SK-N-SH treated with all-trans-retinoic acid at 6 μM for 48 hours (cell line): ENCODE data around the gene EAPP.

ENCODE experiments used
- ATAC-seq: fragments of 200-7000 bp; cut with Tn5 transposase; 3 replicates; pipeline ENCODE4 v1.9.1; 2020; ENCODE audit warnings: mild to moderate bottlenecking, moderate library complexity
- ARNTL ChIP-seq: fragments of 450-650 bp; formaldehyde crosslinking; IDR thresholded peaks from 2 replicates; pipeline ENCODE4 v1.5.0; 2020; ENCODE audit warnings: low read depth, mild to moderate bottlenecking, moderate library complexity, borderline replicate concordance
- BACH2 ChIP-seq: fragments of 250-450 bp; sonication (Bioruptor Pico); IDR thresholded peaks from 2 replicates; pipeline ENCODE4 v1.9.0; 2021; ENCODE audit warnings: mild to moderate bottlenecking, borderline replicate concordance
- CREB5 ChIP-seq: fragments of 250-450 bp; sonication (Bioruptor Pico); IDR thresholded peaks from 2 replicates; pipeline ENCODE4 v1.5.1; 2020; ENCODE audit warnings: low read depth, mild to moderate bottlenecking, moderate library complexity
- ESRRG ChIP-seq: fragments of 250-450 bp; sonication (Bioruptor Pico); IDR thresholded peaks from 2 replicates; pipeline ENCODE4 v1.6.1; 2021; ENCODE audit warnings: mild to moderate bottlenecking
- GLIS3 ChIP-seq: fragments of 250-450 bp; sonication (Bioruptor Pico); IDR thresholded peaks from 2 replicates; pipeline ENCODE4 v1.5.0; 2020; ENCODE audit warnings: mild to moderate bottlenecking, moderate library complexity
- ISL1 ChIP-seq: fragments of 250-450 bp; sonication (Bioruptor Pico); IDR thresholded peaks from 2 replicates; pipeline ENCODE4 v2.1.2; 2022; ENCODE audit warnings: mild to moderate bottlenecking, moderate library complexity
- OSR1 ChIP-seq: fragments of 250-450 bp; sonication (Bioruptor Pico); IDR thresholded peaks from 2 replicates; pipeline ENCODE4 v1.8.0; 2022; ENCODE audit warnings: moderate library complexity, mild to moderate bottlenecking, inconsistent platforms
- POU6F1 ChIP-seq: fragments of 250-450 bp; sonication (Bioruptor Pico); IDR thresholded peaks from 2 replicates; pipeline ENCODE4 v1.8.0; 2021; ENCODE audit warnings: low read depth, mild to moderate bottlenecking, moderate library complexity, borderline replicate concordance
- PPARA ChIP-seq: fragments of 250-450 bp; sonication (Bioruptor Pico); IDR thresholded peaks from 2 replicates; pipeline ENCODE4 v1.5.0; 2020; ENCODE audit warnings: mild to moderate bottlenecking, borderline replicate concordance
- RARB ChIP-seq: fragments of 250-450 bp; sonication (Bioruptor Pico); IDR thresholded peaks from 2 replicates; pipeline ENCODE4 v1.8.0; 2021; ENCODE audit warnings: mild to moderate bottlenecking, moderate library complexity
- SNAI2 ChIP-seq: fragments of 250-450 bp; sonication (Bioruptor Pico); IDR thresholded peaks from 2 replicates; pipeline ENCODE4 v1.5.0; 2020; ENCODE audit warnings: mild to moderate bottlenecking, moderate library complexity
- TSHZ2 ChIP-seq: fragments of 250-450 bp; sonication (Bioruptor Pico); IDR thresholded peaks from 2 replicates; pipeline ENCODE4 v1.5.0; 2020; ENCODE audit warnings: mild to moderate bottlenecking, moderate library complexity
- ZFP3 ChIP-seq: fragments of 250-450 bp; sonication (Bioruptor Pico); IDR thresholded peaks from 2 replicates; pipeline ENCODE4 v1.5.0; 2020; ENCODE audit warnings: mild to moderate bottlenecking, moderate library complexity
- ZFP30 ChIP-seq: fragments of 450-650 bp; formaldehyde crosslinking; IDR thresholded peaks from 2 replicates; pipeline ENCODE4 v1.5.0; 2022; ENCODE audit warnings: mild to moderate bottlenecking, moderate library complexity
- ZNF70 ChIP-seq: fragments of 450-650 bp; formaldehyde crosslinking; IDR thresholded peaks from 2 replicates; pipeline ENCODE4 v1.5.0; 2020; ENCODE audit warnings: mild to moderate bottlenecking, moderate library complexity

EAPP gene

GRCh38 chr14:34583525-34583924, 44.0 kb upstream of the EAPP start:
- ATAC-seq, result no peak
- 0 out of 2 replicates have a peak, but pooled peaks have one; percentile 33 for TF ChIP-seq ISL1 (CRISPR knock-in tag)
- TF ChIP-seq ZNF70 (CRISPR knock-in tag), result no peak
- TF ChIP-seq CREB5 (CRISPR knock-in tag), result no peak

GRCh38 chr14:34582117-34582680, 42.7 kb upstream of the EAPP start:
- ATAC-seq, result no peak
- TF ChIP-seq GLIS3 (no peak), ISL1 (CRISPR knock-in tag) (no peak), CREB5 (CRISPR knock-in tag) (no peak), OSR1 (CRISPR knock-in tag) (no peak), TSHZ2 (CRISPR knock-in tag) (no peak), RARB (CRISPR knock-in tag) (no peak)

GRCh38 chr14:34580381-34580780, 40.9 kb upstream of the EAPP start:
- no peak for ATAC-seq
- TF ChIP-seq ESRRG (CRISPR knock-in tag), result no peak
- no peak for TF ChIP-seq BACH2 (CRISPR knock-in tag)
- TF ChIP-seq POU6F1 (CRISPR knock-in tag), result no peak
- TF ChIP-seq, all 23 proteins: peak for 0

- no peak for ATAC-seq
- TF ChIP-seq GLIS3, result no peak
- no peak for TF ChIP-seq POU6F1 (CRISPR knock-in tag)
- no peak for TF ChIP-seq SNAI2 (CRISPR knock-in tag)
- no peak for TF ChIP-seq ZFP3 (CRISPR knock-in tag)
- TF ChIP-seq ZFP30, result no peak
- TF ChIP-seq PPARA (CRISPR knock-in tag), result no peak
Measured at GRCh38 chr14:34571771-34572170, 32.3 kb upstream of the EAPP start.

GRCh38 chr14:34569750-34570149, 30.2 kb upstream of the EAPP start:
- no peak for ATAC-seq
- TF ChIP-seq ARNTL (CRISPR knock-in tag), result no peak
- TF ChIP-seq GLIS3, result no peak
- no peak for TF ChIP-seq TSHZ2 (CRISPR knock-in tag)
- TF ChIP-seq ZFP30, result no peak
- TF ChIP-seq BACH2 (CRISPR knock-in tag), result no peak
- TF ChIP-seq ZNF70 (CRISPR knock-in tag), result no peak
